ENCODE data around the gene CFAP299.
"Not testable (repeated sequence)": the region's sequence is repeated elsewhere in the genome, so short reads cannot be mapped to it uniquely, and the experiment has no call there.

Gene CFAP299

DNA sequence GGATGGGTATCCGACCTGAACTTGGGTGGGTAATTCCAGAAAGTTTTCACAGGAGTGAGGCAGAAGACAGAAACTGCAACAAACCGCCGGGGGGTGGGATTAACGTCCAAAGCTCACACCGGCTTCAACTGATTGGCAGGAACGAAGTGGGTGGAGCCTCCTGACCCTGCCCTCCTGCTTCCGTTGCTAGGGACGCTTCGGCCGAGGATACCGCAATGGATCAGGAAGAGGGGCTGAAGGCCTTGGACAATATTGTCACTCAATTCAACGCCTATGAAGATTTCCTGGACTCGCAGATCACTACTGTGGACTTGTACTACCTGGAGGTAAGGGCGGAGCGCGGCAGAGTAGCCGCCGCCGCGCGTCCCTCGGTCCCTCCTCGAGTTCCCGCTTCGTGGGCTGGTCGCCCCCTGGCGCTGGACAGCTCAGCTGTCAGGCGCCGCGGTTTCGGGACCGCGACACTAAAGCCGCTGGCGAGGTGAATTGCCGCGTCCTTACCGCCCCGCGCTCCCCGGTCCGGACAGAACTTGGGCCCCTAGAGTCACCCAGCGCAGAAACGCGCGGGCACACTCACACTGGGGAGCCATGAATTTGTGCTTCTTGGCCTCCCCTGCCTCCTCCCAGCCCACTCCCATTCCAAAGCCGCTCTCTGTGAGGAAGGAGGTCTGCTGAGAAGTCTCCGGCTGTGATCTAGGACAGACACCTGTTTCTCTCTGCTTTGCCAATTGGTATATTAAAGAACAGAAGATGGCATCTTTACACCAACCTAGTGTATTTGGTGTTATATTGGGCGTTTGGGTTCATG, at the start of gene CFAP299:
Gene CFAP299, plus strand, starts transcription at position 177 of the 805 bp plus-strand sequence.
- Histone ChIP-seq H3K4me2 (ENCODE audit: low read length) (peak within 1 kb of the TSS; percentile 81), H3K9me2 (replicated peaks; ENCODE audit: control insufficient read depth, low read length) (no peaks in the 10 kb centered on the region), H3F3A (ENCODE audit: control insufficient read depth, insufficient read depth) (no peaks in the 10 kb centered on the region), H3K27me3 (ENCODE audit: control insufficient read depth, low read length) (peaks cover 5% of the 10 kb centered on the region; the same call in 1 of the 2 replicates), H4K20me1 (ENCODE audit: control insufficient read depth, insufficient read depth, low read depth, low read length) (no peaks in the 10 kb centered on the region), H3K4me1 (ENCODE audit: control insufficient read depth, low read length) (peaks cover 8% of the 10 kb centered on the region), H3K27ac (ENCODE audit: low read depth, low read length) (no peak within 1 kb of the TSS), H3K79me2 (ENCODE audit: control insufficient read depth, low read length) (no peaks in the 10 kb centered on the region), H3K9me3 (ENCODE audit: control insufficient read depth, insufficient read depth, low read length) (no peaks in the 10 kb centered on the region), H3K4me3 (ENCODE audit: low read length) (peak within 1 kb of the TSS; percentile 69), H3K36me3 (ENCODE audit: control insufficient read depth, low read length) (no peaks in the 10 kb centered on the region)
- no peak for TF ChIP-seq EZH2phosphoT487 (IDR thresholded peaks at IDR 0.05; ENCODE audit: borderline replicate concordance, low read length)
- TF ChIP-seq, protein P1, sequence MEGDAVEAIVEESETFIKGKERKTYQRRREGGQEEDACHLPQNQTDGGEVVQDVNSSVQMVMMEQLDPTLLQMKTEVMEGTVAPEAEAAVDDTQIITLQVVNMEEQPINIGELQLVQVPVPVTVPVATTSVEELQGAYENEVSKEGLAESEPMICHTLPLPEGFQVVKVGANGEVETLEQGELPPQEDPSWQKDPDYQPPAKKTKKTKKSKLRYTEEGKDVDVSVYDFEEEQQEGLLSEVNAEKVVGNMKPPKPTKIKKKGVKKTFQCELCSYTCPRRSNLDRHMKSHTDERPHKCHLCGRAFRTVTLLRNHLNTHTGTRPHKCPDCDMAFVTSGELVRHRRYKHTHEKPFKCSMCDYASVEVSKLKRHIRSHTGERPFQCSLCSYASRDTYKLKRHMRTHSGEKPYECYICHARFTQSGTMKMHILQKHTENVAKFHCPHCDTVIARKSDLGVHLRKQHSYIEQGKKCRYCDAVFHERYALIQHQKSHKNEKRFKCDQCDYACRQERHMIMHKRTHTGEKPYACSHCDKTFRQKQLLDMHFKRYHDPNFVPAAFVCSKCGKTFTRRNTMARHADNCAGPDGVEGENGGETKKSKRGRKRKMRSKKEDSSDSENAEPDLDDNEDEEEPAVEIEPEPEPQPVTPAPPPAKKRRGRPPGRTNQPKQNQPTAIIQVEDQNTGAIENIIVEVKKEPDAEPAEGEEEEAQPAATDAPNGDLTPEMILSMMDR (IDR thresholded peaks at IDR 0.05; ENCODE audit: low read depth, low read length, poor library complexity, severe bottlenecking) = peak; percentile 47

DNA sequence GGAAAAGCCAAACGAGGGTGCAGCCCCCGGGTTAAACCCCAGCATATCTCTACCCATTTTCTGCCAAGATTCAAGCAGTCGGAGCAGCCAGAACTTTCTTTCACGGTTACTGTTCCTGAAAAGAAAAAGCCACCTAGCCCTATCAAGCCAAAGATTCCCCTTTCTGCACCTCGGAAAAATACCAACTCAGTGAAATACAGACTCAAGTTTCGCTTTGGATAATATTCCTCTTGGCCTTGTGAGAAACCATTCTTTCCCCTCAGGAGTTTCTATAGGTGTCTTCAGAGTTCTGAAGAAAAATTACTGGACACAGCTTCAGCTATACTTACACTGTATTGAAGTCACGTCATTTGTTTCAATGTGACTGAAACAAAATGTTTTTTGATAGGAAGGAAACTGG, 49.1 kb upstream of the CFAP299 start:
- Histone ChIP-seq H3K27me3 (ENCODE audit: control insufficient read depth, low read length) (peaks cover 5% of the 10 kb centered on the region), H3F3A (ENCODE audit: control insufficient read depth, insufficient read depth) (no peaks in the 10 kb centered on the region), H3K27ac (ENCODE audit: low read depth, low read length) (no peak overlapping the region), H3K4me3 (ENCODE audit: low read length) (no peak overlapping the region), H3K4me2 (ENCODE audit: low read length) (no peak overlapping the region), H3K4me1 (ENCODE audit: control insufficient read depth, low read length) (no peaks in the 10 kb centered on the region), H3K9me2 (replicated peaks; ENCODE audit: control insufficient read depth, low read length) (no peaks in the 10 kb centered on the region), H3K36me3 (ENCODE audit: control insufficient read depth, low read length) (no peaks in the 10 kb centered on the region), H4K20me1 (ENCODE audit: control insufficient read depth, insufficient read depth, low read depth, low read length) (no peaks in the 10 kb centered on the region), H3K9me3 (ENCODE audit: control insufficient read depth, insufficient read depth, low read length) (no peaks in the 10 kb centered on the region), H3K79me2 (ENCODE audit: control insufficient read depth, low read length) (no peaks in the 10 kb centered on the region)
- TF ChIP-seq, protein P1 (IDR thresholded peaks at IDR 0.05; ENCODE audit: low read depth, low read length, poor library complexity, severe bottlenecking) = no peak
- TF ChIP-seq EZH2phosphoT487 (IDR thresholded peaks at IDR 0.05; ENCODE audit: borderline replicate concordance, low read length) = no peak

DNA sequence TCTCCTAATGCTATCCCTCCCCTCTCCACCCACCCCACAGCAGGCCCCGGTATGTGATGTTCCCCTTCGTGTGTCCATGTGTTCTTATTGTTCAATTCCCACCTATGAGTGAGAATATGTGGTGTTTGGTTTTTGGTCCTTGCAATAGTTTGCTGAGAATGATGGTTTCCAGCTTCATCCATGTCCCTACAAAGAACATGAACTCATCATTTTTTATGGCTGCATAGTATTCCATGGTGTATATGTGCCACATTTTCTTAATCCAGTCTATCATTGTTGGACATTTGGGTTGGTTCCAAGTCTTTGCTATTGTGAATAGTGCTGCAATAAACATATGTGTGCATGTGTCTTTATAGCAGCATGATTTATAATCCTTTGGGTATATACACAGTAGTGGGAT, 44.9 kb upstream of the CFAP299 start:
- H4K20me1 ChIP-seq (ENCODE audit: control insufficient read depth, insufficient read depth, low read depth, low read length); H3K9me3 ChIP-seq (ENCODE audit: control insufficient read depth, insufficient read depth, low read length); H3K9me2 ChIP-seq (replicated peaks; ENCODE audit: control insufficient read depth, low read length); H3K4me2 ChIP-seq (ENCODE audit: low read length); H3K4me1 ChIP-seq (ENCODE audit: control insufficient read depth, low read length); H3F3A ChIP-seq (ENCODE audit: control insufficient read depth, insufficient read depth); H3K27ac ChIP-seq (ENCODE audit: low read depth, low read length); H3K27me3 ChIP-seq (ENCODE audit: control insufficient read depth, low read length); H3K4me3 ChIP-seq (ENCODE audit: low read length); H3K79me2 ChIP-seq (ENCODE audit: control insufficient read depth, low read length); H3K36me3 ChIP-seq (ENCODE audit: control insufficient read depth, low read length): not testable (repeated sequence)

DNA sequence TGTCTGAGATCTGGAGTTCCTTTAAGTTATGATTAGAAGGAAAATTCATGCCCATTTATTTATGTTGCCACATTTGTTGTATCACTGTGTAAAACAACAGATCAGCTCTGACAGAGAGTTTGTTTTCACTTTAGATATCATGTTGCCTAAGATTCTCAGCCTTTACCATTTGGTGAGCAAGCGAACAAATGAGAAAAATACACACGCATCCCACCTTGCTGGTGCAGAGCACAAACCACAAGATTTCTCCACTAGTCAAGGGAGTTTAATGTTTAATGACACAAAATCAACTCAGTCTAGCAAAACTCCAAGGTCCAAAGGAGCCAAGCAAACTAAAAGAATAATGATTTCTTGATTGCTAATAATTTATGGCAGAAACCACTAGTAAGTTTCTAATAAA, 41.3 kb upstream of the CFAP299 start:
- Histone ChIP-seq H3K27ac (ENCODE audit: low read depth, low read length) (no peak overlapping the region), H3K4me2 (ENCODE audit: low read length) (no peak overlapping the region), H3F3A (ENCODE audit: control insufficient read depth, insufficient read depth) (no peaks in the 10 kb centered on the region), H3K4me3 (ENCODE audit: low read length) (no peak overlapping the region), H3K9me3 (ENCODE audit: control insufficient read depth, insufficient read depth, low read length) (no peaks in the 10 kb centered on the region; the same call in 1 of the 2 replicates), H3K79me2 (ENCODE audit: control insufficient read depth, low read length) (no peaks in the 10 kb centered on the region), H3K36me3 (ENCODE audit: control insufficient read depth, low read length) (no peaks in the 10 kb centered on the region), H3K27me3 (ENCODE audit: control insufficient read depth, low read length) (no peaks in the 10 kb centered on the region), H3K4me1 (ENCODE audit: control insufficient read depth, low read length) (no peaks in the 10 kb centered on the region), H3K9me2 (replicated peaks; ENCODE audit: control insufficient read depth, low read length) (no peaks in the 10 kb centered on the region), H4K20me1 (ENCODE audit: control insufficient read depth, insufficient read depth, low read depth, low read length) (no peaks in the 10 kb centered on the region)
- no peak for TF ChIP-seq EZH2phosphoT487 (IDR thresholded peaks at IDR 0.05; ENCODE audit: borderline replicate concordance, low read length)
- TF ChIP-seq, protein P1 (IDR thresholded peaks at IDR 0.05; ENCODE audit: low read depth, low read length, poor library complexity, severe bottlenecking) = no peak

Data from DOHH2 (cell line).